ENCODE results near the gene TMEM132C.
"Not testable (repeated sequence)": the region's sequence is repeated elsewhere in the genome, so short reads cannot be mapped to it uniquely, and the experiment has no call there.

TMEM132C gene

DNA sequence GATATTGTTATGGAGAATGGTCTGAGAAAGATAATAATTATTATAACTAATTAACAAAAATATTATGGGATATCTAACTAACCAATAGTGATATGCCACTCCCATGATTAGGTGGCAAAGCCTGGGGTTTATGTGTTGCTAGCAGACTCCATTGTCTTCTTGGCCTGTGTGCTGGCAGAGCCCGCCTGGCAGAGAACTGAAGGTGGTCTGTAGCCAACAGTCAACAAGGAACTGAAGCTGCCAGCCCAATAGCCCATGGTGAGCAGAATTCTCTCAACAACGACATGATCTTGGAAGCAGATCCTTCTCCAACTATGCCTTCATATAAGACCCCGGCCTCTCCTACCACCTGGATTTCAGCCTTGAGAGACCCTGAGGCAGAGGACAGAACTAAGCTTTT lies 298.0 kb downstream of the TMEM132C start:
- no peak for DNase-seq (ENCODE audit: low spot score)

- DNase-seq (ENCODE audit: low spot score): no peak
These were observed 300.8 kb downstream of the TMEM132C start for GRCh38 chr12:128567730-128568129.

- DNase-seq (ENCODE audit: low spot score): no peak
These were observed 303.5 kb downstream of the TMEM132C start for GRCh38 chr12:128570191-128571065.

- DNase-seq (ENCODE audit: low spot score): no peak
These were observed 305.2 kb downstream of the TMEM132C start for GRCh38 chr12:128571906-128572810.

DNA sequence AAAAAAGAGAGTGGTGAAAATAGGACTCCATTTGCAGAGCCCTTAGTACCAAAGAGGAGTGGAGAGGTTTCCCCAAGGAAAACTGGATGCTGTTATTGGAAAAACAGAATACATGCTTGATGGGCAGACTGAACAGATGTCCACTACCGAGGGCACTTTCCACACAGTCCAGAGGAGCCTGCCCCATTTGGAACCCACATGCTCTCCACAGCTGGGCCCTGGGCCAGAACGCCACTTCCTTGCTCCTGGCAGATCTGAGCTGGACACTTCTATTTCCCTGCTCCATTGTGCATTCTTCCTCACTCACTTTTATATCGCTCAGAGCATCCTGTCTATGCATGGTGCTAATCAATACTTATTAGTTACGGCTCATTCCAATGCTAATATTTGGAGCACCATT lies 306.9 kb downstream of the TMEM132C start:
- DNase-seq (ENCODE audit: low spot score): no peak

DNA sequence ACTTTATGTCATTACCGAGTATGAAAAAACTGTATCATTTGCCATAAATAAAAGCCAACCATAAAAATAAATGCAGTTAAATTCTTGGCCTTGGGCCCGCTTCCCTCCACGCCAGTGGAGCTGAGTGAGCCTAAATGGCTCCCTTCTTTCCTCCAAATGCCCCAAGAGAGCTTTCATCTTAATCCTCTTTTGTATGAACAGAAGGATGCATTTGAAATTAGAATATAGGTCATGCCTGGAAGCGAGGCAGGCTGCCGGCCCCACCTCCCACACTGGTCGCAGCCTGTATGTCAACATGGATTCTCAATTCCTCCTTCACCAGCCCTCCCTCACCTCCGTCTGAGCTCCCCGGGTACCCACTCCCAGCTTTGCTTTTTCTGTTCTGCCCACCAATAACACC lies 311.1 kb downstream of the TMEM132C start:
- no peak for DNase-seq (ENCODE audit: low spot score)

GRCh38 chr12:128581321-128581761 lies 314.4 kb downstream of the TMEM132C start:
- DNase-seq (ENCODE audit: low spot score): no peak

- no peak for DNase-seq (ENCODE audit: low spot score)
These were observed 316.5 kb downstream of the TMEM132C start for GRCh38 chr12:128583453-128583852.

GRCh38 chr12:128586451-128587029 lies 319.6 kb downstream of the TMEM132C start:
- no peak for DNase-seq (ENCODE audit: low spot score)

GRCh38 chr12:128587918-128588317 lies 320.9 kb downstream of the TMEM132C start:
- no peak for DNase-seq (ENCODE audit: low spot score)

GRCh38 chr12:128592220-128592744 lies 325.3 kb downstream of the TMEM132C start:
- DNase-seq (ENCODE audit: low spot score): no peak

DNA sequence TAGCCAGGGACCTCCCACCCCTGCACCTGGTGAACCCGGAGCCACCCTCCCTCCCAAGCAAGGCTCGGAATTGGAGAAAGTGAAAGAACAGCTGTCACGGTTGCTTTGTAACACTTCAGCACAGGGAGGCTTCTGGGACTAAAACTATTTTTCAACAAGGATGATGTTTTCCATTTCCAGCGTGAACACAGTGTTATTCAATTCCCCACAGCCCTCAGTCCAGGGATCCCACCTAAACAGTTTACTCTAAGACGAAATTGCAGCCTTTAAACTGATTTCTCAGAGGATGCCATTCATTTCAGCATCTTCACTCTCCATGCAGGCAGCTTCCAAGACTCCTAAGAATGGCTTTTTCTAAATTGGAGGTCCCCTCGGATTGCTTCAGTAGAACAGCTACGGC lies 327.6 kb downstream of the TMEM132C start:
- DNase-seq (ENCODE audit: low spot score): no peak

GRCh38 chr12:128595609-128596008 lies 328.6 kb downstream of the TMEM132C start:
- no peak for DNase-seq (ENCODE audit: low spot score)

- DNase-seq (ENCODE audit: low spot score): no peak
These were observed 333.9 kb downstream of the TMEM132C start for GRCh38 chr12:128600886-128601285.

- no peak for DNase-seq (ENCODE audit: low spot score)
These were observed 336.7 kb downstream of the TMEM132C start for GRCh38 chr12:128603573-128604115.

DNA sequence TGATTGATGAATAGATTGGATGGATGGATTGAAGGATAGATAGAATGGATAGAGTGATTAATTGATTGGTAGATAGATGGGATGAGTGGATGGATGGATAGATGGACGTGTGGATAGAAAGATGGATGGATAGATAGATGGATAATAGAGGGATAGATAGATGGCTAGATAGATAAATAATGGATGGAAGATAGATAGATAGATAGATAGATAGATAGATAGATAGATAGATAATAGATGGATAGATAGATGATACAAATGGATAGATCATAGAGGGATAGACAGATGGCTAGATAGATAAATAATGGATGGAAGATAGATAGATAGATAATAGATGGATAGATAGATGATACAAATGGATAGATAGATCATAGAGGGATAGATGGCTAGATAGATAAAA lies 337.2 kb downstream of the TMEM132C start:
- DNase-seq (ENCODE audit: low spot score): not testable (repeated sequence)

DNA sequence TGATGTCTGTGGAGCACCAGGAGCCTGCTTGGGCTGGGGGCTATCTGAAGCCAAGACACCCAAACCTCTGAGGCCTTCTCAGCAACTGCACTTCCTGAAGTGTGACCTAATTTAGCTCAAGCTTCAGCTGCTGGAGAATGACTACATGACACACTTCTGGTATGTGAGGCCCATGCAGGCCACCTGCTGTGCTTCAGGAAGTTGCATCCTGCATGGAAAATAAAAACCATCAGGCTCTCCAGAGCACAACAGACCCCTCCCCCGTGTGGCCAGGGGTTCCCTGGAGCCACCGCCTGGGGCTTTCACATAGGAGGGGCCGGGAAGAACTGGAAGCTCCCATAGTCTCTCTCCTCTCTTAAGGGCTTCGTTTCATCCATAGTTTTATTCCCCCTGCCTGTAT lies 339.1 kb downstream of the TMEM132C start:
- DNase-seq (ENCODE audit: low spot score): no peak

GRCh38 chr12:128606538-128606937 lies 339.6 kb downstream of the TMEM132C start:
- no peak for DNase-seq (ENCODE audit: low spot score)

GRCh38 chr12:128606970-128607369 lies 340.0 kb downstream of the TMEM132C start:
- DNase-seq (ENCODE audit: low spot score): no peak

- no peak for DNase-seq (ENCODE audit: low spot score)
These were observed 340.7 kb downstream of the TMEM132C start for GRCh38 chr12:128607641-128608040.

- no peak for DNase-seq (ENCODE audit: low spot score)
These were observed 342.9 kb downstream of the TMEM132C start for GRCh38 chr12:128609861-128610260.

- no peak for DNase-seq (ENCODE audit: low spot score)
These were observed 344.8 kb downstream of the TMEM132C start for GRCh38 chr12:128611736-128612135.

All from left forelimb (tissue), 1 donor.